SK-N-SH (cell line): ENCODE data around the gene BRI3. TPM values are rescaled to one million over a fixed set of nuclear protein-coding genes. Genes with fewer than 3 reads are reported as not detected.

Experiments
- CTCF ChIA-PET: fragments of 300-600, 350-600 bp; formaldehyde crosslinking; extraction: SDS; loops from one replicate; lab custom pipeline; 2021; lab: Yijun Ruan, JAX
- POLR2A ChIA-PET: fragments of 350-600 bp; sonication (Branson Sonifier 250); formaldehyde crosslinking; extraction: SDS; loops from one replicate; lab custom pipeline; 2020; ENCODE audit warnings: antibody characterized with exemption, inconsistent platforms; lab: Yijun Ruan, JAX
- DNase-seq: peaks from one replicate; pipeline ENCODE4 v3.0.0; 2012
- H2AFZ ChIP-seq: fragments of 200-600 bp; sonication (generic); 2 replicates; pipeline ENCODE4 v1.8.1; 2016; ENCODE audit warnings: antibody characterized with exemption, mild to moderate bottlenecking, low read depth
- H3F3A ChIP-seq: fragments of 200-600 bp; sonication (generic); replicated peaks from 2 replicates; pipeline ENCODE3; 2016; ENCODE audit warnings: antibody characterized with exemption, mild to moderate bottlenecking; ENCODE audit not compliant: insufficient read depth
- H3K27ac ChIP-seq, 2 experiments: fragments of 200-500 bp in 1 of 2; fragments of 200-600 bp in 1 of 2; sonication (Bioruptor generic) in 1 of 2; sonication (generic), shearing (Covaris generic) in 1 of 2; 2 replicates each; pipeline versions ENCODE4 v1.5.1 to v1.6.1; 2014 to 2016; ENCODE audit warnings: low read depth in 2 of 2, inconsistent platforms in 1 of 2, low read length in 1 of 2, mild to moderate bottlenecking in 1 of 2, mixed read lengths in 1 of 2
- H3K27me3 ChIP-seq: fragments of 200-600 bp; sonication (generic), shearing (Covaris generic); 2 replicates; pipeline ENCODE4 v1.6.1; 2016; ENCODE audit warnings: mixed run types; ENCODE audit not compliant: insufficient read depth
- H3K36me3 ChIP-seq, 2 experiments: fragments of 200-500 bp in 1 of 2; fragments of 200-600 bp in 1 of 2; sonication (Bioruptor generic) in 1 of 2; sonication (generic) in 1 of 2; replicated peaks in 1 of 2; 2 replicates each; pipeline versions ENCODE3 to v1.5.1; 2014 to 2016; ENCODE audit warnings: low read length in 1 of 2, mild to moderate bottlenecking in 1 of 2; ENCODE audit not compliant: insufficient read depth in 2 of 2, control insufficient read depth in 1 of 2
- H3K4me1 ChIP-seq, 2 experiments: fragments of 200-500 bp in 1 of 2; fragments of 200-600 bp in 1 of 2; sonication (Bioruptor generic) in 1 of 2; sonication (generic), shearing (Covaris generic) in 1 of 2; 2 replicates each; pipeline versions ENCODE4 v1.5.1 to v1.6.1; 2014 to 2016; ENCODE audit warnings: low read depth in 1 of 2, low read length in 1 of 2, mixed run types in 1 of 2; ENCODE audit not compliant: insufficient read depth in 2 of 2, control insufficient read depth in 1 of 2
- H3K4me2 ChIP-seq: fragments of 200-600 bp; sonication (generic), shearing (Covaris generic); 2 replicates; pipeline ENCODE4 v1.6.1; 2017; ENCODE audit warnings: mixed run types
- H3K4me3 ChIP-seq, 2 experiments: fragments of 200-500 bp in 1 of 2; fragments of 200-600 bp in 1 of 2; sonication (Bioruptor generic) in 1 of 2; sonication (generic), shearing (Covaris generic) in 1 of 2; 2 replicates each; pipeline versions ENCODE4 v1.5.1 to v1.8.1; 2014 to 2016; ENCODE audit warnings: low read depth in 2 of 2, inconsistent platforms in 1 of 2, low read length in 1 of 2, mild to moderate bottlenecking in 1 of 2, mixed read lengths in 1 of 2, moderate library complexity in 1 of 2
- H3K79me2 ChIP-seq: fragments of 200-600 bp; sonication (generic); 2 replicates; pipeline ENCODE4 v1.8.1; 2017; ENCODE audit warnings: mild to moderate bottlenecking; ENCODE audit not compliant: insufficient read depth
- H3K9ac ChIP-seq: fragments of 200-600 bp; sonication (generic); 2 replicates; pipeline ENCODE4 v1.6.1; 2017; ENCODE audit warnings: mixed run types
- H3K9me2 ChIP-seq: fragments of 200-600 bp; sonication (generic); 2 replicates; pipeline ENCODE4 v1.6.1; 2017; ENCODE audit warnings: mixed run types
- H3K9me3 ChIP-seq: fragments of 200-600 bp; sonication (generic); 2 replicates; pipeline ENCODE4 v1.6.1; 2017; ENCODE audit warnings: mixed run types, mild to moderate bottlenecking, moderate library complexity
- H4K20me1 ChIP-seq: fragments of 200-600 bp; sonication (generic); 2 replicates; pipeline ENCODE4 v1.6.1; 2017; ENCODE audit warnings: mild to moderate bottlenecking, mixed run types; ENCODE audit not compliant: insufficient read depth
- EP300 ChIP-seq, 2 experiments: IDR thresholded peaks; 2 replicates each; pipeline versions ENCODE4 v1.4.0 to v1.6.1; 2012; ENCODE audit warnings: borderline replicate concordance in 1 of 2, low read depth in 1 of 2, low read length in 1 of 2
- EZH2phosphoT487 ChIP-seq: fragments of 200-600 bp; sonication (generic); IDR thresholded peaks from 2 replicates; pipeline ENCODE4 v1.6.1; 2017; ENCODE audit warnings: low read depth, mixed run types, mild to moderate bottlenecking, antibody characterized with exemption, moderate library complexity, borderline replicate concordance
- FOSL2 ChIP-seq: IDR thresholded peaks from 2 replicates; pipeline ENCODE4 v1.4.0; 2012; ENCODE audit warnings: low read depth, mild to moderate bottlenecking, moderate library complexity, borderline replicate concordance
- FOXJ3 ChIP-seq: sonication (generic); formaldehyde crosslinking; IDR thresholded peaks from 2 replicates; pipeline ENCODE4 v1.5.1; 2020; ENCODE audit warnings: mild to moderate bottlenecking, missing genetic modification reagents
- FOXM1 ChIP-seq: IDR thresholded peaks from 2 replicates; pipeline ENCODE4 v1.4.0; 2012; ENCODE audit warnings: low read depth, mild to moderate bottlenecking
- GATA2 ChIP-seq: sonication (generic); formaldehyde crosslinking; IDR thresholded peaks from 2 replicates; pipeline ENCODE4 v1.5.0; 2020; ENCODE audit warnings: mild to moderate bottlenecking, missing genetic modification reagents
- JUND ChIP-seq: IDR thresholded peaks from 2 replicates; pipeline ENCODE4 v1.4.0; 2012
- MAX ChIP-seq: IDR thresholded peaks from 2 replicates; pipeline ENCODE4 v1.4.0; 2012; ENCODE audit warnings: low read depth
- MXI1 ChIP-seq: IDR thresholded peaks from 2 replicates; pipeline ENCODE4 v1.6.1; 2012; ENCODE audit warnings: mild to moderate bottlenecking, low read depth, low read length, improper control_type of control experiment
- NFIC ChIP-seq: IDR thresholded peaks from 2 replicates; pipeline ENCODE4 v1.4.0; 2012; ENCODE audit warnings: borderline replicate concordance
- NRF1 ChIP-seq: IDR thresholded peaks from 2 replicates; pipeline ENCODE4 v1.6.1; 2012; ENCODE audit warnings: low read depth, mild to moderate bottlenecking, low read length
- PBX3 ChIP-seq: IDR thresholded peaks from 2 replicates; pipeline ENCODE4; 2012
- POLR2AphosphoS5 ChIP-seq: IDR thresholded peaks from 2 replicates; pipeline ENCODE4 v1.6.1; 2012; ENCODE audit warnings: low read depth, low read length
- RXRA ChIP-seq: IDR thresholded peaks from 2 replicates; pipeline ENCODE4 v1.4.0; 2012; ENCODE audit warnings: low read depth, mild to moderate bottlenecking, borderline replicate concordance
- SIN3A ChIP-seq: IDR thresholded peaks from 2 replicates; pipeline ENCODE4 v1.6.1; 2012; ENCODE audit warnings: low read depth, mild to moderate bottlenecking, low read length, moderate library complexity, borderline replicate concordance
- SMC3 ChIP-seq: IDR thresholded peaks from 2 replicates; pipeline ENCODE4 v1.6.1; 2012; ENCODE audit warnings: low read depth, low read length, improper control_type of control experiment
- TAF1 ChIP-seq: IDR thresholded peaks from 2 replicates; pipeline ENCODE4 v1.6.1; 2012; ENCODE audit warnings: low read depth, mild to moderate bottlenecking, low read length, moderate library complexity, borderline replicate concordance
- TCF12 ChIP-seq: IDR thresholded peaks from 2 replicates; pipeline ENCODE4 v1.4.0; 2012
- TEAD4 ChIP-seq: IDR thresholded peaks from 2 replicates; pipeline ENCODE4 v1.4.0; 2012; ENCODE audit warnings: mild to moderate bottlenecking, borderline replicate concordance; ENCODE audit not compliant: insufficient read depth
- USF2 ChIP-seq: fragments of 150-350 bp; IDR thresholded peaks from 2 replicates; pipeline ENCODE4 v1.6.1; 2017; ENCODE audit warnings: antibody characterized with exemption, low read length, low read depth, borderline replicate concordance
- WGBS: methylation state at CpG from one replicate; pipeline ENCODE4 v1.1.6; 2017; ENCODE audit warnings: low lambda C conversion rate; 5-methylcytosine and 5-hydroxymethylcytosine counted together
- polyA plus RNA-seq, 3 experiments: library from polyadenylated mRNA; depleted of rRNA; stranded (reverse); fragments of >200 nt; gene quantifications; 2 replicates each; pipeline ENCODE4 v1.2.3, GENCODE V29; 2012
- TF ChIP-seq, protein P1 (sequence below): fragments of 200-600 bp; sonication (generic); IDR thresholded peaks from 2 replicates; pipeline ENCODE4 v1.6.1; 2017; ENCODE audit warnings: antibody characterized with exemption, mild to moderate bottlenecking, moderate library complexity

BRI3 gene
- polyA plus RNA-seq, 1 of the 3 experiments (the other 2 are of a cell fraction) = 128 TPM

- H3K9me2 ChIP-seq = no peaks in the 10 kb centered on the region
- DNase-seq = no peak
- H3K27me3 ChIP-seq = no peaks in the 10 kb centered on the region
- H3K4me2 ChIP-seq = no peak overlapping the region
- H3F3A ChIP-seq = no peaks in the 10 kb centered on the region
- H4K20me1 ChIP-seq = no peaks in the 10 kb centered on the region
- TF ChIP-seq SMC3 (no peak), MAX (no peak), FOXM1 (no peak), EP300 (IDR thresholded peaks at IDR 0.05; ENCODE audit: borderline replicate concordance in 1 of 2, low read depth in 1 of 2, low read length in 1 of 2) (no peak), USF2 (no peak), SIN3A (no peak), NFIC (no peak), MXI1 (no peak), POLR2AphosphoS5 (no peak), NRF1 (no peak), FOSL2 (no peak), FOXJ3 (CRISPR knock-in tag) (no peak), PBX3 (no peak), RXRA (no peak), TEAD4 (no peak), EZH2phosphoT487 (no peak)
- TF ChIP-seq, all 33 proteins: peak for 0
- no peak overlapping the region for H3K9ac ChIP-seq
- H2AFZ ChIP-seq = no peak overlapping the region
- ChIA-PET POLR2A (no interaction called here), CTCF (interaction anchor here (2.4 kb wide), 1 partner anchor 11 kb away, joined by 6 read pairs; no protein-coding TSS in a partner anchor)
- 90% methylated on average over 7 of the region's 7 CpGs for WGBS
- H3K27ac ChIP-seq = no peak overlapping the region
- no peak overlapping the region for H3K4me3 ChIP-seq
- H3K9me3 ChIP-seq = no peaks in the 10 kb centered on the region
- H3K4me1 ChIP-seq = peaks cover 10 to 12% of the 10 kb centered on the region in 2 experiments; a peak in 2 of 4 replicates
- H3K79me2 ChIP-seq = peaks cover 53% of the 10 kb centered on the region
- H3K36me3 ChIP-seq = peaks cover 13 to 30% of the 10 kb centered on the region in 2 experiments
Observed at GRCh38 chr7:98256431-98256830, 25.1 kb upstream of the BRI3 start.

DNA sequence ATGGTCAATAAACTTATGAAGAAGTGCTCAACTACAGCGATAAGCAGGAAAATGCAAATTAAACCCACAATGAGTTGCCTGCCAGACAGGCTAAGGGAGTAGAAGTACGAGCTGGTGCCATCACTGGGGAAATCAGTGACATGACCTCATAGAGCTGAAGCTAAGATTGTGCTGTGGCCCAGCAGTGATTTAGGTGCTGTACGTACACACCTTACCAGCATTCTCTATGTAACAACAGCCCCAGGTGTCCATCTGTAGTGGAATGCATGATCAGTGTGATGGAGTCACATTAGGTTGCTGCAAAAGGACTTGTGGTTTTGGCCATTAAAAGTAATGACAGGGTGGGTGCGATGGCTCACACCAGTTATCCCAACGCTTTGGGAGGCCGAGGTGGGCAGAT lies 23.8 kb upstream of the BRI3 start:
- no peak overlapping the region for H3K9ac ChIP-seq
- H3K9me3 ChIP-seq = no peaks in the 10 kb centered on the region
- TF ChIP-seq, protein P1, sequence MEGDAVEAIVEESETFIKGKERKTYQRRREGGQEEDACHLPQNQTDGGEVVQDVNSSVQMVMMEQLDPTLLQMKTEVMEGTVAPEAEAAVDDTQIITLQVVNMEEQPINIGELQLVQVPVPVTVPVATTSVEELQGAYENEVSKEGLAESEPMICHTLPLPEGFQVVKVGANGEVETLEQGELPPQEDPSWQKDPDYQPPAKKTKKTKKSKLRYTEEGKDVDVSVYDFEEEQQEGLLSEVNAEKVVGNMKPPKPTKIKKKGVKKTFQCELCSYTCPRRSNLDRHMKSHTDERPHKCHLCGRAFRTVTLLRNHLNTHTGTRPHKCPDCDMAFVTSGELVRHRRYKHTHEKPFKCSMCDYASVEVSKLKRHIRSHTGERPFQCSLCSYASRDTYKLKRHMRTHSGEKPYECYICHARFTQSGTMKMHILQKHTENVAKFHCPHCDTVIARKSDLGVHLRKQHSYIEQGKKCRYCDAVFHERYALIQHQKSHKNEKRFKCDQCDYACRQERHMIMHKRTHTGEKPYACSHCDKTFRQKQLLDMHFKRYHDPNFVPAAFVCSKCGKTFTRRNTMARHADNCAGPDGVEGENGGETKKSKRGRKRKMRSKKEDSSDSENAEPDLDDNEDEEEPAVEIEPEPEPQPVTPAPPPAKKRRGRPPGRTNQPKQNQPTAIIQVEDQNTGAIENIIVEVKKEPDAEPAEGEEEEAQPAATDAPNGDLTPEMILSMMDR = no peak
- TF ChIP-seq MAX (no peak), TEAD4 (no peak), FOSL2 (no peak), TAF1 (no peak), JUND (no peak), SIN3A (no peak), NFIC (no peak), GATA2 (CRISPR knock-in tag) (no peak), EZH2phosphoT487 (no peak), TCF12 (no peak)
- WGBS = 82% methylated on average over 6 of the region's 6 CpGs
- H3K9me2 ChIP-seq = no peaks in the 10 kb centered on the region
- H3K4me1 ChIP-seq = peaks cover 9% of the 10 kb centered on the region in 2 experiments; a peak in 2 of 4 replicates
- ChIA-PET CTCF (interaction anchor here (0.9 to 2.4 kb wide), 2 partner anchors 10 to 144 kb away, joined by 4 to 6 read pairs; partner anchors contain the start of gene BAIAP2L1), POLR2A (no interaction called here)
- H3K4me3 ChIP-seq = no peak overlapping the region
- H3K27ac ChIP-seq = no peak overlapping the region
- no peaks in the 10 kb centered on the region for H3F3A ChIP-seq
- H3K27me3 ChIP-seq = no peaks in the 10 kb centered on the region
- no peak for DNase-seq
- H3K4me2 ChIP-seq = no peak overlapping the region
- peaks cover 13 to 37% of the 10 kb centered on the region in 2 experiments for H3K36me3 ChIP-seq
- no peak overlapping the region for H2AFZ ChIP-seq
- no peaks in the 10 kb centered on the region for H4K20me1 ChIP-seq
- peaks cover 40% of the 10 kb centered on the region for H3K79me2 ChIP-seq
